HEK293 (cell line): ENCODE results near the gene TBCK.

ENCODE experiments used
- BCL11A ChIP-seq: fragments of 450-650 bp; formaldehyde crosslinking; IDR thresholded peaks from 2 replicates; pipeline ENCODE4 v1.5.1; 2016; ENCODE audit warnings: low read depth, missing biosample characterization, missing genetic modification characterization
- CTCF ChIP-seq: fragments of 450-650 bp; formaldehyde crosslinking; IDR thresholded peaks from 2 replicates; pipeline ENCODE4 v1.5.1; 2016; ENCODE audit warnings: missing biosample characterization, missing genetic modification characterization
- HOXD13 ChIP-seq: sonication (generic); formaldehyde crosslinking; IDR thresholded peaks from 2 replicates; pipeline ENCODE4 v1.8.0; 2022; ENCODE audit warnings: missing genetic modification reagents, borderline replicate concordance
- ZBTB21 ChIP-seq: fragments of 450-650 bp; formaldehyde crosslinking; IDR thresholded peaks from 2 replicates; pipeline ENCODE4 v1.5.1; 2017; ENCODE audit warnings: missing biosample characterization, missing genetic modification characterization
- ZNF114 ChIP-seq: fragments of 450-650 bp; formaldehyde crosslinking; IDR thresholded peaks from 2 replicates; pipeline ENCODE4 v1.5.0; 2017; ENCODE audit warnings: missing biosample characterization, missing genetic modification characterization
- ZNF626 ChIP-seq: fragments of 450-650 bp; sonication (Bioruptor Pico); formaldehyde crosslinking; IDR thresholded peaks from 2 replicates; pipeline ENCODE4 v1.5.1; 2018; ENCODE audit warnings: missing biosample characterization, missing genetic modification characterization, inconsistent platforms

GRCh38 chr4:106034751-106035150 lies 281.3 kb downstream of the TBCK start:
- TF ChIP-seq ZNF114 (tag by site-specific recombination) (no peak), HOXD13 (CRISPR knock-in tag) (no peak), ZBTB21 (tag by site-specific recombination) (no peak), CTCF (tag by site-specific recombination) (no peak), BCL11A (no peak), ZNF626 (tag by site-specific recombination) (no peak)
